ENCODE measurements around the gene ARHGAP24.

GRCh38 chr4:86031927-86032326 is 557.0 kb downstream of the ARHGAP24 start:
- TF ChIP-seq, protein P1, sequence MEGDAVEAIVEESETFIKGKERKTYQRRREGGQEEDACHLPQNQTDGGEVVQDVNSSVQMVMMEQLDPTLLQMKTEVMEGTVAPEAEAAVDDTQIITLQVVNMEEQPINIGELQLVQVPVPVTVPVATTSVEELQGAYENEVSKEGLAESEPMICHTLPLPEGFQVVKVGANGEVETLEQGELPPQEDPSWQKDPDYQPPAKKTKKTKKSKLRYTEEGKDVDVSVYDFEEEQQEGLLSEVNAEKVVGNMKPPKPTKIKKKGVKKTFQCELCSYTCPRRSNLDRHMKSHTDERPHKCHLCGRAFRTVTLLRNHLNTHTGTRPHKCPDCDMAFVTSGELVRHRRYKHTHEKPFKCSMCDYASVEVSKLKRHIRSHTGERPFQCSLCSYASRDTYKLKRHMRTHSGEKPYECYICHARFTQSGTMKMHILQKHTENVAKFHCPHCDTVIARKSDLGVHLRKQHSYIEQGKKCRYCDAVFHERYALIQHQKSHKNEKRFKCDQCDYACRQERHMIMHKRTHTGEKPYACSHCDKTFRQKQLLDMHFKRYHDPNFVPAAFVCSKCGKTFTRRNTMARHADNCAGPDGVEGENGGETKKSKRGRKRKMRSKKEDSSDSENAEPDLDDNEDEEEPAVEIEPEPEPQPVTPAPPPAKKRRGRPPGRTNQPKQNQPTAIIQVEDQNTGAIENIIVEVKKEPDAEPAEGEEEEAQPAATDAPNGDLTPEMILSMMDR (IDR thresholded peaks at IDR 0.05), result no peak
- no peak for TF ChIP-seq POLR2A (IDR thresholded peaks at IDR 0.05)

Data from esophagus squamous epithelium (tissue), 4 donors.